ENCODE results near the gene TECPR1. TPM values are rescaled to one million over a fixed set of nuclear protein-coding genes. Genes with fewer than 3 reads are reported as not detected.

TECPR1 gene
- total RNA-seq, 1 experiment from 2014 or later: 21.5 TPM

- TF ChIP-seq FOXP1 (CRISPR knock-in tag; IDR thresholded peaks at IDR 0.05; ENCODE audit: borderline replicate concordance) (peak; percentile 0; the same call in 1 of the 2 replicates), PRDM15 (CRISPR knock-in tag; IDR thresholded peaks at IDR 0.05) (no peak), CTCF (IDR thresholded peaks at IDR 0.05) (no peak), ELF4 (CRISPR knock-in tag; IDR thresholded peaks at IDR 0.05; ENCODE audit: low read depth) (no peak), ZSCAN18 (CRISPR knock-in tag; IDR thresholded peaks at IDR 0.05) (no peak), ERG (CRISPR knock-in tag; IDR thresholded peaks at IDR 0.05) (no peak), CBFB (CRISPR knock-in tag; IDR thresholded peaks at IDR 0.05; ENCODE audit: low read depth) (no peak), ZNF396 (CRISPR knock-in tag; IDR thresholded peaks at IDR 0.05; ENCODE audit: borderline replicate concordance) (no peak), ETV6 (CRISPR knock-in tag; IDR thresholded peaks at IDR 0.05) (0 out of 2 replicates have a peak, but pooled peaks have one; percentile 7), ZNF512 (CRISPR knock-in tag; IDR thresholded peaks at IDR 0.05; ENCODE audit: borderline replicate concordance) (no peak), GABPB1 (CRISPR knock-in tag; IDR thresholded peaks at IDR 0.05) (peak; percentile 9), ARID4B (CRISPR knock-in tag; IDR thresholded peaks at IDR 0.05; ENCODE audit: borderline replicate concordance) (0 out of 2 replicates have a peak, but pooled peaks have one; percentile 39), NR2C2 (CRISPR knock-in tag; IDR thresholded peaks at IDR 0.05) (peak; percentile 8; the same call in 1 of the 2 replicates), E2F1 (CRISPR knock-in tag; IDR thresholded peaks at IDR 0.05) (0 out of 2 replicates have a peak, but pooled peaks have one; percentile 60), ZNF423 (CRISPR knock-in tag; IDR thresholded peaks at IDR 0.05) (no peak)
Measured at GRCh38 chr7:98252425-98253054, 508 bp upstream of the TECPR1 start (continued).
